GM19099 (cell line): ENCODE results near the gene CD6.

Experiments
- POLR2A ChIP-seq: IDR thresholded peaks from 3 replicates; pipeline ENCODE4 v1.6.1; 2011; ENCODE audit warnings: low read depth; ENCODE audit not compliant: insufficient read length; ENCODE audit errors: extremely low read depth

CD6 gene

DNA sequence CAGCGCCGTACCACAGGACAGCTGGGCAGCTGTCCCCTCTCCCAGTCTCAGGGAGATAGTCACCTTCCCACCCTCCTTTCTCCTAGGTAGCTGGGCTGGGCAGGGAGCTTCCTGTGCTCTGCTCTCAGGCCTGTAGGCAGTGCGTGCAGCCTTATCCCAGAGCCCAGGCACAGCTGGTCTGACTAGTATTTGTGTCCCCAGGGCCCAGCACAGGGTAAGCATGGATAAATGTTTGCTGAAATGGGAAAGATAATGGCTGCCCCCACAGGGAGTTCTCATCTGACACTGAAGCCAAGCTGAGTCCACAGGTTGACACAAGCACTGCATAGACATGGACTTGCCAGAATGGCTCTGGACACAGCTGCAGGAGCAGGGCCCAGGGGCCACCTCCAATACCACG, 29.3 kb upstream of the CD6 start:
- TF ChIP-seq POLR2A, result no peak

- TF ChIP-seq POLR2A, result no peak
These were observed 28.4 kb upstream of the CD6 start for GRCh38 chr11:60942970-60943565.

DNA sequence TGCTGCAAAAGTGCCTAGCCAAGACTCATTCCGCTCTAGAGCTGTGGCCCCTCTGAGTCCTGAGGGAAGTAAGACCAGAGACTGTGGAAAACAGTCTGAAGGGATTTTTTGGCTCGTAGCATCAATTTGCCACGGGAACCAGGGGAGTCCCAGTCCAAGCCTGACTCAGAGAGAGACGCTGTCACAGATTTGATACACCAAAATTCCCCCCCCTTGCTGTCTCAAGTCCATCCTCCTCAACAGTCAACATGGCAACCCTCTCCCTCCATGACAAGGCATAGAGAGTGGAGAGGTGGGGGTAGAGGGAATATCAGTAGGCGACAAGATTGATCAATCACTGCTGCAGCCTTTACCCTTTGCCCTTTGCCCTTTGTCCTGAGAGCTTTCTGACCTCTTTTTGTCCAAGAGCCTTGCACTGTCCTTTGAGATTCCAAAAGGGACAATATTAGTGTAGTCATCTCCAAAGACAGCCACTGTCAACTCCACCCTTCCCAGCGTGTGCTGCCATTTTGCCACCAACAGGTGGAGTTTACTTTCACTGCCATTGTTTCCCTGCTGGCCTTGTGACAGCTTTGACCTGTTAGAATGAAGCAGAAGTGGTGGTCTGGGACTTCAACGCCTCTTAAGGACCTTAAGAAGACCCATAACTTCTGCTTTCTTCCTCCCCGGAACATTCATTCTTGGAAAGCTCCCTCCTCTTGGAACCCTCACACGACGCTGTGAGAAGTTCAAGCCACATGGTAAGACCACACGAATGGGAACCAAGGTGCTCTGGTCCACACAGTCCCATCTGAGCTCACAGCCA, 26.8 kb upstream of the CD6 start:
- TF ChIP-seq POLR2A, result no peak

GRCh38 chr11:60945295-60945667, 26.2 kb upstream of the CD6 start:
- no peak for TF ChIP-seq POLR2A

- TF ChIP-seq POLR2A, result no peak
These were observed 24.7 kb upstream of the CD6 start for GRCh38 chr11:60946601-60947264.

DNA sequence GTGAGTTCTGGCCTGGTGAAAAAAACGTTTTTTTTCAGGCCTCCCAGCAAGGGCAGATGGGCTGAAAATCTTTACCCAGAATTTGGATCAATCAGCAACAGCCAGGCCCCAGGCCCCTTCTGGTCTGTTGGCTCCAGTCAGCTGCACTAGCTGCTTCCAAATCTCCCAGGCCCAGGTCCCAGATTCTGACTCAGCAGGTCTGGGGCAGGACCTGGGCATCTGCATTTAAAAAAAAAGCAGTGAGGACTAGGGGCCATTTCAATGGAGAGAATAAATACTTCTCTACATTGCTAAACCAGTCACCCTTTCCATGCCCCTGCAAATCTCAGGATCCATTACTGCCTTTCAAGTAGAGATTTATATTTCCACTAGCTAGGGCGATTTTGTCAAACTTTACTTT, 23.8 kb upstream of the CD6 start:
- no peak for TF ChIP-seq POLR2A

- TF ChIP-seq POLR2A, result no peak
These were observed 23.2 kb upstream of the CD6 start for GRCh38 chr11:60948250-60948649.

DNA sequence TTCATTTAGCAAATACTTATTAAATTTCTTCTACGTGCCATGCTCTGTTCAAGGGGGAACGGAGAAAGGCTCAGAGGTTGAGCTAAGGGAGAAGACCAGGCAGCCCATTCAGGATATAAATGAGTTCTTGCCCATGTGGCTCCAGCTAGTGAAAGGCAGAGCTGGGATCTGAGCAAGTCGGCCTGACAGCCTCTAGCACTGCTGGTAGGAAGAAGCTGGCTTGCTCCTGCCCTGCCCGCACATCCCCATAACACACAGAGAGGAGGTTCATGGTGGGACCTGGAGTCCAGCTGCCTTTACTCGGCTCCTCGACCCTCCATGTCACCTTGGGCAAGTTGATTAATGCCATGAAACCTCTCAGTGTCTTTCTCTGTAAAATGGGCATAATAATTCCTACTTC, 21.5 kb upstream of the CD6 start:
- no peak for TF ChIP-seq POLR2A

GRCh38 chr11:60950933-60951605, 20.4 kb upstream of the CD6 start:
- TF ChIP-seq POLR2A, result peak; percentile 52

GRCh38 chr11:60951606-60951903, 19.9 kb upstream of the CD6 start:
- TF ChIP-seq POLR2A, result no peak

GRCh38 chr11:60951904-60952741, 19.4 kb upstream of the CD6 start, which contains the start of gene SLC15A3:
Gene SLC15A3 (minus strand): TSS chr11:60952176. CDS start chr11:60951551, 625 bp downstream.
- TF ChIP-seq POLR2A, result peak; percentile 40

GRCh38 chr11:60952742-60953170, 18.7 kb upstream of the CD6 start:
- peak; percentile 43 for TF ChIP-seq POLR2A

- TF ChIP-seq POLR2A, result no peak
These were observed 17.7 kb upstream of the CD6 start for GRCh38 chr11:60953781-60954180.

- TF ChIP-seq POLR2A, result no peak
These were observed 17.1 kb upstream of the CD6 start for GRCh38 chr11:60954421-60954820.

- no peak for TF ChIP-seq POLR2A
These were observed 15.9 kb upstream of the CD6 start for GRCh38 chr11:60955571-60955970.
